Measurements from ENCODE around the gene SEMA3C.

GRCh38 chr7:80711531-80711930 lies 207.3 kb downstream of the SEMA3C start:
- TF ChIP-seq CTCF (IDR thresholded peaks at IDR 0.05): no peak
- TF ChIP-seq POLR2A (IDR thresholded peaks at IDR 0.05; ENCODE audit: low read depth): no peak
- TF ChIP-seq POLR2AphosphoS5 (IDR thresholded peaks at IDR 0.05): no peak
